ENCODE measurements around the gene ADARB2.

GRCh38 chr10:1172256-1172984 is 564.9 kb downstream of the ADARB2 start:
- no peak for TF ChIP-seq CTCF (IDR thresholded peaks at IDR 0.05)
- no peak for TF ChIP-seq POLR2A (IDR thresholded peaks at IDR 0.05)

Measured in Peyer's patch (tissue), 4 donors.